Lung (tissue), 12 donors: ENCODE results near the gene TMEM272. TPM values are rescaled to one million over a fixed set of nuclear protein-coding genes. Genes with fewer than 3 reads are reported as not detected.

Experiments used
- ATAC-seq: fragments of 200-7000 bp; cut with Tn5 transposase; one replicate; pipeline ENCODE4 v1.9.1; 2020; ENCODE audit warnings: moderate number of reproducible peaks; ENCODE audit not compliant: insufficient read depth, low FRiP score
- DNase-seq, 3 donors: peaks; one replicate each; pipeline ENCODE4 v3.0.0-alpha.2; 2013 to 2017
- H3K27ac ChIP-seq, 2 donors: one replicate each; pipeline ENCODE4 v1.5.1; 2013; ENCODE audit warnings: mild to moderate bottlenecking in 2 of 2, moderate library complexity in 2 of 2, control low read depth in 1 of 2, inconsistent platforms in 1 of 2, low read depth in 1 of 2, low read length in 1 of 2
- H3K27me3 ChIP-seq, 3 donors: one replicate each; pipeline ENCODE4 v1.5.1; 2013; ENCODE audit warnings: low read length in 2 of 3; ENCODE audit not compliant: control insufficient read depth in 3 of 3, insufficient read depth in 3 of 3
- H3K36me3 ChIP-seq, 4 donors: one replicate each; pipeline ENCODE4 v1.5.1; 2013; ENCODE audit warnings: low read length in 4 of 4, mild to moderate bottlenecking in 1 of 4, moderate library complexity in 1 of 4; ENCODE audit not compliant: control insufficient read depth in 4 of 4, insufficient read depth in 4 of 4
- H3K4me1 ChIP-seq, 5 donors: one replicate each; pipeline ENCODE4 v1.5.1; 2013; ENCODE audit warnings: low read length in 5 of 5, mild to moderate bottlenecking in 2 of 5, moderate library complexity in 1 of 5; ENCODE audit not compliant: control insufficient read depth in 5 of 5, insufficient read depth in 5 of 5
- H3K4me3 ChIP-seq: one replicate; pipeline ENCODE4 v1.5.1; 2013; ENCODE audit warnings: mild to moderate bottlenecking, control low read depth, moderate library complexity
- H3K9ac ChIP-seq, 2 donors: one replicate each; pipeline ENCODE4 v1.5.1; 2013; ENCODE audit warnings: low read length in 2 of 2, control low read depth in 1 of 2; ENCODE audit not compliant: insufficient read depth in 1 of 2
- H3K9me3 ChIP-seq, 4 donors: one replicate each; pipeline ENCODE4 v1.5.1; 2013; ENCODE audit warnings: low read length in 3 of 4, mild to moderate bottlenecking in 1 of 4, moderate library complexity in 1 of 4; ENCODE audit not compliant: control insufficient read depth in 4 of 4, insufficient read depth in 3 of 4
- CTCF ChIP-seq: IDR thresholded peaks from 2 replicates; pipeline ENCODE4 v1.5.1; 2012; ENCODE audit warnings: mild to moderate bottlenecking; ENCODE audit errors: control extremely low read depth, extremely low read depth
- WGBS, 2 donors: extraction: QIAGEN DNeasy Blood & Tissue Kit; methylation state at CpG; one replicate each; pipeline ENCODE4 v1.1.7; 2013; 5-methylcytosine and 5-hydroxymethylcytosine counted together
- polyA plus RNA-seq, 2 donors: library from polyadenylated mRNA; stranded (reverse); fragments of 200-250 nt; gene quantifications; one replicate each; pipeline ENCODE4 v1.2.1, GENCODE V29; 2013
- total RNA-seq, 2 donors: library from RNA; depleted of rRNA in 1 of 2; stranded (reverse); fragments of >200 nt in 1 of 2; gene quantifications; one replicate each; pipeline ENCODE4 v1.2.1, GENCODE V29; 2014 to 2021
- donor health status: control.
- donor health status: control.
- donor health status: Bipolar disorder and iron deficiency.
- donor health status: healthy.
- donor health status: DM: yes; HTN: yes; CAD: no.

The TMEM272 gene
- total and polyA plus RNA-seq, 4 donors, result 0.08 to 0.55 (median 0.09) TPM

GRCh38 chr13:51797664-51798488, 47.1 kb downstream of the TMEM272 start:
- H3K27me3 ChIP-seq, result no peaks in the 10 kb centered on the region
- H3K36me3 ChIP-seq, result peaks cover 0 to 7% (median 0%) of the 10 kb centered on the region in 4 donors
- DNase-seq, result peak; percentile 41 to 71 (median 54)
- H3K27ac ChIP-seq, result no peak overlapping the region
- peaks cover under 1 to 14% (median 4%) of the 10 kb centered on the region in 5 donors for H3K4me1 ChIP-seq
- WGBS, 2 donors, result 80 to 83% methylated on average over 12 of the region's 12 CpGs
- no peak overlapping the region for H3K4me3 ChIP-seq
- ATAC-seq, result peak; percentile 23
- no peaks in the 10 kb centered on the region for H3K9me3 ChIP-seq
- peak; percentile 23 for TF ChIP-seq CTCF
- no peak overlapping the region for H3K9ac ChIP-seq

- H3K36me3 ChIP-seq, result peaks cover 0 to 7% (median 2%) of the 10 kb centered on the region in 4 donors
- peaks cover 0 to 1% (median 0%) of the 10 kb centered on the region in 5 donors for H3K4me1 ChIP-seq
- H3K4me3 ChIP-seq, result no peak overlapping the region
- DNase-seq (no peak), ATAC-seq (no peak)
- 84 to 89% methylated on average over 7 of the region's 7 CpGs for WGBS, 2 donors
- H3K9me3 ChIP-seq, result no peaks in the 10 kb centered on the region
- H3K27ac ChIP-seq, result no peak overlapping the region
- no peak overlapping the region for H3K9ac ChIP-seq
- TF ChIP-seq CTCF, result no peak
- no peaks in the 10 kb centered on the region for H3K27me3 ChIP-seq
Observed at GRCh38 chr13:51796546-51796945, 48.4 kb downstream of the TMEM272 start.

- Histone ChIP-seq H3K36me3 (peaks cover 0 to 7% (median 2%) of the 10 kb centered on the region in 4 donors), H3K27me3 (no peaks in the 10 kb centered on the region), H3K9me3 (no peaks in the 10 kb centered on the region), H3K27ac (no peak overlapping the region), H3K9ac (no peak overlapping the region), H3K4me3 (no peak overlapping the region), H3K4me1 (no peaks in the 10 kb centered on the region)
- 76 to 93% methylated on average over 2 of the region's 2 CpGs for WGBS, 2 donors
- DNase-seq, result no peak
- no peak for TF ChIP-seq CTCF
- no peak for ATAC-seq
Observed at GRCh38 chr13:51795419-51795818, 49.6 kb downstream of the TMEM272 start.
